GM12891 (cell line): ENCODE data around the gene FSCN2.

ENCODE experiments used
- DNase-seq: peaks from one replicate; pipeline ENCODE4 v3.0.0; 2011; ENCODE audit warnings: low spot score; ENCODE audit not compliant: insufficient read length
- FAIRE-seq: peaks from 2 replicates; lab custom pipeline; 2011; peaks lifted over from hg19 to GRCh38; lab: Jason Lieb, UNC
- PAX5 ChIP-seq: IDR thresholded peaks from 2 replicates; pipeline ENCODE4 v1.6.1; 2011; ENCODE audit warnings: low read length, moderate library complexity, mild to moderate bottlenecking; ENCODE audit not compliant: insufficient read depth, severe bottlenecking
- POLR2A ChIP-seq: IDR thresholded peaks from 2 replicates; pipeline ENCODE4 v1.6.1; 2011; ENCODE audit warnings: low read depth, low read length, control low read depth
- POLR2AphosphoS5 ChIP-seq: IDR thresholded peaks from 2 replicates; pipeline ENCODE4 v1.6.1; 2011; ENCODE audit warnings: low read depth, low read length, control low read depth
- POU2F2 ChIP-seq: IDR thresholded peaks from 2 replicates; pipeline ENCODE4 v1.6.1; 2011; ENCODE audit warnings: low read depth, mild to moderate bottlenecking, control low read depth, low read length, moderate library complexity
- SPI1 ChIP-seq: IDR thresholded peaks from 2 replicates; pipeline ENCODE4 v1.6.1; 2011; ENCODE audit warnings: low read depth, low read length, control low read depth
- TAF1 ChIP-seq: IDR thresholded peaks from 2 replicates; pipeline ENCODE4 v1.6.1; 2011; ENCODE audit warnings: low read depth, low read length, control low read depth

The FSCN2 gene

GRCh38 chr17:81539961-81540675 is 11.9 kb downstream of the FSCN2 start:
- DNase-seq (no peak), FAIRE-seq (no peak)
- TF ChIP-seq PAX5 (no peak), SPI1 (no peak), POLR2A (no peak), POU2F2 (no peak), TAF1 (no peak), POLR2AphosphoS5 (no peak)

- no peak for TF ChIP-seq PAX5
- TF ChIP-seq SPI1 = no peak
- TF ChIP-seq POU2F2 = no peak
- TF ChIP-seq POLR2A = no peak
- TF ChIP-seq POLR2AphosphoS5 = no peak
- TF ChIP-seq TAF1 = no peak
- DNase-seq (no peak), FAIRE-seq (no peak)
Observed at GRCh38 chr17:81540676-81541027, 12.5 kb downstream of the FSCN2 start.

GRCh38 chr17:81541123-81541522 is 12.9 kb downstream of the FSCN2 start:
- TF ChIP-seq POLR2AphosphoS5 = no peak
- TF ChIP-seq TAF1 = no peak
- no peak for TF ChIP-seq POU2F2
- TF ChIP-seq SPI1 = no peak
- no peak for TF ChIP-seq POLR2A
- no peak for TF ChIP-seq PAX5
- FAIRE-seq (no peak), DNase-seq (no peak)

- TF ChIP-seq POLR2A (no peak), POLR2AphosphoS5 (no peak), SPI1 (no peak), TAF1 (no peak), POU2F2 (no peak), PAX5 (no peak)
- FAIRE-seq (no peak), DNase-seq (no peak)
Observed at GRCh38 chr17:81542431-81543338, 14.5 kb downstream of the FSCN2 start.

- FAIRE-seq = no peak
- DNase-seq = no peak
- TF ChIP-seq PAX5 = no peak
Observed at GRCh38 chr17:81543339-81543675, 15.1 kb downstream of the FSCN2 start.

- TF ChIP-seq PAX5 (no peak), POLR2AphosphoS5 (no peak), POLR2A (no peak), TAF1 (no peak), POU2F2 (no peak), SPI1 (no peak)
- no peak for DNase-seq
- FAIRE-seq = no peak
Observed at GRCh38 chr17:81543756-81544155, 15.6 kb downstream of the FSCN2 start.

- FAIRE-seq = no peak
- no peak for TF ChIP-seq PAX5
- TF ChIP-seq SPI1 = no peak
- TF ChIP-seq TAF1 = no peak
- TF ChIP-seq POLR2AphosphoS5 = no peak
- no peak for TF ChIP-seq POLR2A
- TF ChIP-seq POU2F2 = no peak
- DNase-seq = no peak
Observed at GRCh38 chr17:81544281-81544974, 16.3 kb downstream of the FSCN2 start.

- DNase-seq (no peak), FAIRE-seq (no peak)
- TF ChIP-seq SPI1 = no peak
- TF ChIP-seq TAF1 = no peak
- TF ChIP-seq POLR2AphosphoS5 = no peak
- no peak for TF ChIP-seq PAX5
- TF ChIP-seq POLR2A = no peak
- no peak for TF ChIP-seq POU2F2
Observed at GRCh38 chr17:81545160-81545949, 17.2 kb downstream of the FSCN2 start.

- no peak for DNase-seq
- FAIRE-seq = no peak
- TF ChIP-seq PAX5 (no peak), POU2F2 (no peak)
Observed at GRCh38 chr17:81546906-81547613, 18.9 kb downstream of the FSCN2 start.
